Endothelial cell of umbilical vein (primary cell): ENCODE data around the gene IP6K3. TPM values are rescaled to one million over a fixed set of nuclear protein-coding genes. Genes with fewer than 3 reads are reported as not detected.

ENCODE experiments used
- BruUV-seq: library from RNA; stranded (reverse); fragments of 400-500 nt; replicated peaks from 2 replicates; lab custom pipeline; 2021; lab: Mats Ljungman, UMichigan
- CTCF ChIA-PET: fragments of 300-600, 350-600 bp; sonication (Branson Sonifier 250); formaldehyde crosslinking; loops from one replicate; lab custom pipeline; 2021; ENCODE audit warnings: antibody characterized with exemption, inconsistent platforms; lab: Charles Lee
- POLR2A ChIA-PET: fragments of 300-600, 350-600 bp; sonication (Branson Sonifier 250); formaldehyde crosslinking; loops from one replicate; lab custom pipeline; 2021; ENCODE audit warnings: antibody characterized with exemption, inconsistent platforms; lab: Charles Lee
- DNase-seq: peaks from one replicate; pipeline ENCODE4 v3.0.0-alpha.2; 2011; ENCODE audit warnings: low read depth, low spot score
- FAIRE-seq: peaks from 2 replicates; lab custom pipeline; 2011; peaks lifted over from hg19 to GRCh38; lab: Jason Lieb, UNC
- H2AFZ ChIP-seq: 2 replicates; pipeline ENCODE4 v1.6.0; 2012; ENCODE audit warnings: low read depth, low read length, control low read depth, inconsistent platforms
- H3K27ac ChIP-seq: 2 replicates; pipeline ENCODE4 v1.5.1; 2011; ENCODE audit warnings: low read depth, mild to moderate bottlenecking, control low read depth, low read length, moderate library complexity; ENCODE audit not compliant: insufficient read depth
- H3K27me3 ChIP-seq, 2 experiments: 2 replicates each; pipeline versions ENCODE4 v1.6.0 to v1.6.1; 2011; ENCODE audit warnings: low read length in 2 of 2, mixed read lengths in 1 of 2; ENCODE audit not compliant: control insufficient read depth in 2 of 2, insufficient read depth in 2 of 2
- H3K36me3 ChIP-seq, 2 experiments: 2 replicates in 1 of 2; 3 replicates in 1 of 2; pipeline ENCODE4 v1.5.1; 2011; ENCODE audit warnings: low read length in 2 of 2, mild to moderate bottlenecking in 1 of 2, moderate library complexity in 1 of 2; ENCODE audit not compliant: control insufficient read depth in 2 of 2, insufficient read depth in 2 of 2; ENCODE audit errors: extremely low read depth in 1 of 2
- H3K4me1 ChIP-seq: 3 replicates; pipeline ENCODE4 v1.5.1; 2011; ENCODE audit warnings: mild to moderate bottlenecking, low read length; ENCODE audit not compliant: control insufficient read depth, insufficient read depth; ENCODE audit errors: extremely low read depth
- H3K4me2 ChIP-seq: 2 replicates; pipeline ENCODE4 v1.6.1; 2011; ENCODE audit warnings: low read length, control low read depth, mixed read lengths; ENCODE audit not compliant: insufficient read depth
- H3K4me3 ChIP-seq, 3 experiments: fragments of 200-600 bp in 1 of 3; sonication (generic), shearing (Covaris generic) in 1 of 3; replicated peaks in 1 of 3; 2 replicates each; pipeline ENCODE4 v1.5.1; 2011 to 2016; ENCODE audit warnings: control low read depth in 3 of 3, low read length in 3 of 3, mild to moderate bottlenecking in 2 of 3, inconsistent platforms in 1 of 3, low read depth in 1 of 3, moderate library complexity in 1 of 3; ENCODE audit not compliant: insufficient read depth in 1 of 3
- H3K79me2 ChIP-seq: 2 replicates; pipeline ENCODE4 v1.6.0; 2012; ENCODE audit warnings: low read length, inconsistent platforms; ENCODE audit not compliant: control insufficient read depth, insufficient read depth
- H3K9ac ChIP-seq: replicated peaks from 2 replicates; pipeline ENCODE3; 2011; ENCODE audit warnings: low read length, control low read depth; ENCODE audit not compliant: insufficient read depth; ENCODE audit errors: extremely low read depth
- H3K9me1 ChIP-seq: replicated peaks from 3 replicates; pipeline ENCODE4 v1.6.0; 2011; ENCODE audit warnings: mild to moderate bottlenecking, low read length; ENCODE audit not compliant: control insufficient read depth, insufficient read depth; ENCODE audit errors: extremely low read depth
- H3K9me3 ChIP-seq: replicated peaks from 2 replicates; pipeline ENCODE4 v1.5.1; 2012; ENCODE audit warnings: low read length, inconsistent platforms; ENCODE audit not compliant: control insufficient read depth, insufficient read depth
- H4K20me1 ChIP-seq: replicated peaks from 2 replicates; pipeline ENCODE3; 2011; ENCODE audit warnings: mild to moderate bottlenecking, low read length; ENCODE audit not compliant: control insufficient read depth, insufficient read depth; ENCODE audit errors: extremely low read depth
- CTCF ChIP-seq, 2 donors: IDR thresholded peaks; 1 replicate in 1 of 2; 2 replicates in 1 of 2; pipeline ENCODE4 v1.5.1; 2011; ENCODE audit warnings: low read length in 2 of 2, mild to moderate bottlenecking in 2 of 2, moderate library complexity in 2 of 2, control low read depth in 1 of 2, inconsistent platforms in 1 of 2, low read depth in 1 of 2; ENCODE audit not compliant: insufficient read depth in 1 of 2; ENCODE audit errors: extremely low read depth in 1 of 2
- EZH2 ChIP-seq: IDR thresholded peaks from 2 replicates; pipeline ENCODE4 v1.6.1; 2012; ENCODE audit warnings: borderline replicate concordance, low read depth, mild to moderate bottlenecking, moderate library complexity, low read length, inconsistent platforms; ENCODE audit not compliant: severe bottlenecking
- FOS ChIP-seq: IDR thresholded peaks from 2 replicates; pipeline ENCODE4 v1.6.1; 2011; ENCODE audit warnings: mild to moderate bottlenecking, low read length, moderate library complexity, borderline replicate concordance; ENCODE audit not compliant: insufficient read depth
- JUN ChIP-seq: IDR thresholded peaks from 2 replicates; pipeline ENCODE4 v1.6.1; 2011; ENCODE audit warnings: borderline replicate concordance, low read depth; ENCODE audit not compliant: insufficient read length, insufficient read depth
- MAX ChIP-seq: IDR thresholded peaks from 2 replicates; pipeline ENCODE4 v1.6.1; 2011; ENCODE audit not compliant: insufficient read depth, insufficient read length
- MYC ChIP-seq: IDR thresholded peaks from one replicate; pipeline ENCODE4 v1.6.1; 2011; ENCODE audit warnings: mild to moderate bottlenecking, low read depth, low read length
- POLR2A ChIP-seq: IDR thresholded peaks from 2 replicates; pipeline ENCODE4 v1.6.1; 2012; ENCODE audit warnings: low read depth, mild to moderate bottlenecking, control low read depth, low read length
- POLR2AphosphoS5 ChIP-seq: IDR thresholded peaks from 2 replicates; pipeline ENCODE4 v1.6.1; 2012; ENCODE audit warnings: low read depth, mild to moderate bottlenecking, control low read depth, low read length, moderate library complexity; ENCODE audit not compliant: insufficient read depth
- dilution Hi-C: fragments of 300-500 bp; cut with MboI; formaldehyde crosslinking; loops from one replicate; pipeline ENCODE4 v1.15.0; 2019; ENCODE audit warnings: low sequenced_read_pairs; ENCODE audit not compliant: extremely low pct_ligation_motif_present
- intact Hi-C: fragments of 100-400 bp; cut with micrococcal nuclease; formaldehyde crosslinking; loops from one replicate; pipeline ENCODE4 v1.10.0; 2022
- polyA plus RNA-seq, 4 experiments: library from polyadenylated mRNA; depleted of rRNA in 3 of 4; stranded (reverse) in 3 of 4; unstranded in 1 of 4; fragments of >200 nt; gene quantifications; 2 replicates each; pipeline versions ENCODE4 v1.2.1 to v1.2.3, GENCODE V29; 2011 to 2012; ENCODE audit warnings: missing spikeins in 1 of 4
- total RNA-seq: library from RNA; stranded (reverse); gene quantifications from 2 replicates; pipeline ENCODE4 v1.2.3, GENCODE V29; 2021

Gene IP6K3
- total and polyA plus RNA-seq, 2 donors (not counting 3 experiments of a cell fraction or from before 2014, with no cell fraction given): not detected

- Histone ChIP-seq H3K27me3 (no peaks in the 10 kb centered on the region), H4K20me1 (no peaks in the 10 kb centered on the region), H3K27ac (no peak overlapping the region), H3K4me1 (no peaks in the 10 kb centered on the region), H3K9ac (no peak overlapping the region), H3K79me2 (no peaks in the 10 kb centered on the region), H3K36me3 (no peaks in the 10 kb centered on the region), H3K4me2 (no peak overlapping the region), H3K9me1 (no peaks in the 10 kb centered on the region), H3K4me3 (no peak overlapping the region), H3K9me3 (no peaks in the 10 kb centered on the region), H2AFZ (no peak overlapping the region)
- TF ChIP-seq POLR2AphosphoS5: no peak
- TF ChIP-seq MYC: no peak
- TF ChIP-seq JUN: no peak
- TF ChIP-seq EZH2: no peak
- TF ChIP-seq CTCF (IDR thresholded peaks at IDR 0.05; ENCODE audit: extremely low read depth in 1 of 2, insufficient read depth in 1 of 2, low read depth in 1 of 2, low read length in 2 of 2): no peak
- no peak for TF ChIP-seq FOS
- no peak for TF ChIP-seq MAX
- no peak for TF ChIP-seq POLR2A
- no TSS peak for BruUV-seq
- FAIRE-seq (no peak), DNase-seq (no peak)
- POLR2A ChIA-PET: no interaction called here
- intact Hi-C loops: no loop called here
- CTCF ChIA-PET: interaction anchor here (1.5 kb wide), 1 partner anchor 29 kb away, joined by 3 read pairs; no protein-coding TSS in a partner anchor
- dilution Hi-C loops: no loop called here
Measured at GRCh38 chr6:33735216-33735615, 11.5 kb downstream of the IP6K3 start.
